UCSD-AML1 (cell line): ENCODE data around the gene TLN1.

ENCODE experiments used
- DNase-seq: peaks from one replicate; lab custom pipeline; 2025; ENCODE audit not compliant: unreplicated experiment; lab: John Stamatoyannopoulos, UW

The TLN1 gene

DNA sequence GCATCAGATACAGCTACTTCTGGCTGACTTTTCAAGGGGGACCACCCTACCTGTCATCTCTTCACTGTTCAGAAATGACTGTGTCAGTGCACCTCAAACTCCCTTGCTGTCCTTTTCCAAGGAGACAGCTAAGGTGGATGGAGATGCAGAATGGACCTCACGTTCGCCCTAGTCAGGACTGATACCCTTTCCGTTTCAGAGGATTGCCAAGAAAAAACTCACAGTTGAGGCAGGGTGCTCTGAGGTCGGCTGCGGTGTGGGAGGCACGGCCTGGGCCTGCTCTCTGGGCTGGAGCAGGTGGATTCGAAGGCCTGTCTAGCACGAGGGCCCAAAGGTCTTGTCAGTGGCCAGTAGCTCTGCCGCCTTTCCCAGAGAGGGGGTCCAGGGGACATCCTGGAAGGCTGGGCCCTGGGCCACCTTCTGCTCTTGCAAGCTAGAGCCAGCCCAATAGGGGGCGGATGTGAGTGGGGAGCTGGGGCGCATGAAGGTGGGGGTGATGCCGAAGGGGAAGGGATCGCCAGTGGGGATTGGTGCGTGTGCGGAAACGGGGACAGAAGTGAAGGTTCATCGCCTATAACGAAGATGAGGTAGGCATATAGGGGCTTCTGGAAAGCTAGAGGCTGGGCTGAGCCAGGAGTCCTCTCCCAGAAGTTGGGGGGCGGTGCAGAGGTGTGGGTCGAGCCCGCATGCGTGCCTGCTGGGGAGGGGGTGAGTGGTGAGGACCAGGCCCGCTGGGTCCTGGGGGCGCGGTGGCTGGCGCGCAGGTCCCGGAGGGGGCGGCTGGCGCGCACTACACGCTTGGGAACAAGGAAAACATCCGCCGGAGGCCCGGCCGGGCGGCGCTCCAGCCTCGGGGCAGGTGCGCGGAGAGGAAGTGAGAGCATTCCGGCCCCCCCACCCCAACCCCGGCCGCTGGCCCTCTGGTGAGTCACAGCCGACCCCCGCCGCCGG, 24.6 kb upstream of the TLN1 start:
- peak; percentile 79 for DNase-seq

DNA sequence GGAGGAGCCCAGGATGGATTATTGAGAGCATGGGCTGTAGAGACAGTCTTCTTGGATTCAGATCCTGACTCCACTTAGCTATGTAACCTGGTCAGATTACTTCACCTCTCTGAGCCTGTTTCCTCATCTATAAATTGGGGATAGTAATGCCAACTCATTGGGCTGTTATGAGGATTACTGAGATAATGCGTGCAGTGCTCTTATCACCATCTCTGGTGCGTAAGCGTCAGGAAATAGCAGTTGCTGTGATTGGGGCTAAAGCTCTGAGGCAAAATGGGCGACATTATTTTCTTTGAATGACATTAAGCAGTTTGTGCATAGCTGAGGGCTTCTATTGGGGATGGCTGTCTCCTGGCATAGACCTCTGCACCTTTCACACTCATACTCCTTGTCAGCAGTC, 23.1 kb upstream of the TLN1 start:
- DNase-seq = no peak

DNA sequence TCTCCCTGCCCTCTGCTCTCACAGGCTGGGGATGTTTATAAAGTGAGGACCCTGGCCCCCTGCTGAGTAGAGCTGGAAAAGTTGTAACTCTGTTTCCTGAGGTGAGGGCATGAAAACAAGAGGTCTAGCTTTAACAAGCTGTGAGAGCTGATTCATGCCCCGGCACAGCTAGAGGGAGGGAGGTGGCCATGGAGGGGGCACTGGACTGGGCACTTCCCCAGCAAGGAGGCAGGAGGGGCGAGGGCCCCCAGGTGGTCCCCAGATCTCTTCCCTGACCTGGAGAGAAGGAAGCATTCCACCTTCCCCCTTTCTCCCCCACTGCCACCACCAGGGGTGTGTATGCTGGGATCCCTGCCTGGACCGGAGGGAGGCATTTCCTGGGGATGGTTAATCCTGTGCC, 22.3 kb upstream of the TLN1 start, which contains the start of gene MSMP:
Gene MSMP (minus strand): TSS at position 13 of the 400 bp plus-strand sequence. CDS start 147 bp downstream, outside the sequence.
- no peak for DNase-seq

DNA sequence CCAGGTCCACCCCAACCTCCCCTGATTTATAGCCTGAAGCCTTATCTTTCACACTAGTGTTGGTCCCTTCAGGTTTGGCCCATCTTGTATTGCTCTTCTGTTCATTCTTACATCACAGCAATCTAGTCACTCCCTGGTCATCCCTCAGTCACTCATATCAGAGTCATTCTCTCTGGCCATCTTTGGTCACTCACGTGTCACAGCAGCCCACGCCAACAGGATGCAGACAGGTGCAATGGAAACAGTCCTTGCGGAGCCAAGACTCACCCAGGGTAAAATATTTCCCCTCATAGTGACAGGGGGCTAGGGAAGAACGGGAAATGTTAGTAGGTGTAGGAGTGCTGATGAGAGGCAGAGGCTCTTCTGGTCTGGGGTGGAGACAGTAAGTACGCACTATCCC, 21.5 kb upstream of the TLN1 start:
- DNase-seq = no peak

DNA sequence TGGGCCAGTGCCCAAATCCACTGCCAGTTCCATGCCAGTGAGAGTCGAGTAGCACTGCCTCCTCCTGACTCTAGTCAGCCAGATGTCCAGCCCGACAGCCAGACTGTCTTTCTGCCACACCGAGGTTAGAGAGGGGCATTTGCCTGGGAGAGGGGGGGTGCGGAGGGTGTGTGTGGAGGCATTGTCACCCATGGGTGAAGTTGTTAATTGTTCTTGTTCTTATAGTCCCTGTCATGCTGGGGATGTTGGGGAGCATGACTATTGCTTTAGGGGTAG, 18.2 kb upstream of the TLN1 start:
- DNase-seq = no peak

DNA sequence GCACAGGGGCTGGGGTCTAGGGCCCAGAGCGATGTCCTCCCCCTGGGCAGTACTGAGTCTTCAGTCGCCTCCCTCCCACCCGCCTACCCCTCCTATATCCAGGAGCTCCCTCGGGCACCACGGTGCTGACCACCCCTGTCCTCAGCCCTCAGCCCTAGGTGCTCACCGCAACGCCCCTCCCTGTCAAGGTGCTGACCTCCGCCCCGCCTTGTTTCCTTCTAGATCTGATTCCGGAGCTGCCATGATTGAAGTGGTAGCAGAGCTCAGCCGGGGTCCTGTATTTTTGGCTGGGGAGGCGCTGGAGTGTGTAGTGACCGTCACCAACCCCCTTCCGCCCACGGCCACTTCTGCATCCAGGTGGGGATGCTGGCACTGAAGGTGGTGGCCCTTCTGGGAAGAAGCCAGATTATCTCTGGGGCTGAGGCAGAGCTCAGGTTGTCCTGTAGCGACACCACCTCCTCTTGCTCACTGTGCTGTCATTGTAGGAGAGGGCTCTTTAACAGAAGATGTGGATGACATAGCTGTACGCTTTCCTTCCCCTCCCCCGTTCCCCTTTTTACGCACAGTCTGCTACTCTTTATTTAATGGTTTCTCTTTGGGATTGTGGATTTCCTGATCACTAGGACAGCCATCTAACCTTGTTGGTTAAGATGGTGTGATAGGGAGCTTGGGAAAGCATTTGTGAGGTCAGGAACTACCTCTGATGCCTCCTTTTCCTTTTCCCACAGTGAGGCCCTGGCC, 17.7 kb upstream of the TLN1 start:
- DNase-seq = peak; percentile 52

DNA sequence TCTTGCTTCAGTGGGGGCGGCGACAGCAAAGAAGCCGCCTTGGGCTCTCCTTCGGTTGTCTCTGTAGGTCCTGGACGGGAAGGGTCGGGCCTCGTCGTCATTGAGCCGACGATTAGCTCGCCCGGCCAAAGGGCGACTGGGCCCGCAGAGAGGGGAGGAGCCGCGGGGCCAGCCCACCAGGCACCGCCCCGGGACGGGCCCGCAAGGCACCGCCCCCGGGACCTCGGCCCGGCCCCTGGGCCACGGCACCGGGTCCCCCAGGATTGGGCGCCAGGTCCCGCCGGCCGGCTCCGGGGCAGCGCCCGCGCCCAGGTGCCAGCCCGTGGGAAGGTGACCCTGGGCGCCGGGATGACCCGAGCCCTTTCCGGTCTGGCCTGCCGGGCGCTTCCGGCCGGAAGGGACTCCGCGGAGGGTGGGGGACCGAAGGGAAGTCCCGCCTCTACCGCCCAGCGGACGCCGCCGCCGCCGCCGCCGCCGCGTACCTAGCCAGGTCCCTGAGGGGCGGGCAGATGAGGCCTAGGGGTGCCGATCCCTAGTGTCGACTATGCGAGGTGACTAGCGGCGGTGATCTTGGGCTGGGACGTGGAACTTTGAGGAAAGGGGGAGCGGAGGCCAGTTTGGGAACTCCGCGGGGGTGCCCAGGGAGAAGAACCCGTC, 17.0 kb upstream of the TLN1 start, which contains the start of the genes GBA2 and RGP1:
Gene GBA2 (minus strand): TSS at position 371 of the 657 bp plus-strand sequence. CDS start 524 bp downstream, outside the sequence.
Gene RGP1 (plus strand): TSS at position 430 of the 657 bp plus-strand sequence. CDS start 469 bp downstream, outside the sequence.
- DNase-seq = peak; percentile 87

DNA sequence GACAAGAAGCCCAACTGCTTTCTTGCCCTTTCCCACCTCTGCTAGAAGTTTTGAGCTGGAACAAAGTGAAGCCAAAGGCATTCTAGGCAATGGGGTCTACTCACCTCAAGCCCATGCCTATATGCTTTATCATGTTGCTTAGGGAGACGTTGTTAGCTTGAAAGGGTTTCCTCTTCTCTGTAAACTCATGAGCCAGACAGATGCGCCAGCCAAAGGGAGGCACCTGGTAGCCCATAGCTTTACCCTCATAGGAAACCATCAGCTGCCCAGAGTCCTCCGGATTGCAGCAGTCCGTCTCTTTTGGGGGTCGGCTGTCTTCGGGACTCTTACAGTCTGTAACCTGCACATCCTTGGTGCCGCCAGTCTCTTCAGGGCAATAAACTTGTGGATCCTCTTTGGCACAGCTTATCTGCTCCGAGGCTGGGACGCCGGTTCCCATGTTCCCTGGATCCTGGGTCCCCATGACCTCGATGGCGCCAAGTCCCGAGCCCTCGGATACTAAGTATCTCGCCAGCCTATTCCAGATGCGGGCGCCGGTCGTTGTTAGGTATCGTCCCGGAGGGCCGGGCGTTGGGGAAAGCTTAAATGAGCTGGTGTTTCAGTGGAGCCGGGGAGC, 16.4 kb upstream of the TLN1 start:
- DNase-seq = no peak

DNA sequence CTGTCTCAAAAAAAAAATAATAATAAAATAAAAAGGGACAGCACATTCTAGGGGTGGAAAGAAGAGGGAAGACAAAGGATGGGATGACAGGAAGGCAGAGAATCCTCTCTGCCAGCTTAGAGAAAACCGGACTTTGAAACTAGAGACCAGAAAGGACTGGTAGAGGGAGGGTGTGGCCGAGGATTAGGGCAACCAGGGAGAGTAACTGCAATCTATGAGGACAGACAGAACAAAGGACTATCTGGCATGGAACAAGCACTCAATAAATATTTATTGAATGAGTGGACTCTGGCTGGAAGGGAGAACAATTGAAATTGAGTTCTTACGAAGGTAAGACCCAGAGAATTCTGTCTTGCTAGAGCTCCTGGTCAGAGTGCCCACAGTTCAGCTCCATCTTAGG, 14.6 kb upstream of the TLN1 start:
- no peak for DNase-seq

DNA sequence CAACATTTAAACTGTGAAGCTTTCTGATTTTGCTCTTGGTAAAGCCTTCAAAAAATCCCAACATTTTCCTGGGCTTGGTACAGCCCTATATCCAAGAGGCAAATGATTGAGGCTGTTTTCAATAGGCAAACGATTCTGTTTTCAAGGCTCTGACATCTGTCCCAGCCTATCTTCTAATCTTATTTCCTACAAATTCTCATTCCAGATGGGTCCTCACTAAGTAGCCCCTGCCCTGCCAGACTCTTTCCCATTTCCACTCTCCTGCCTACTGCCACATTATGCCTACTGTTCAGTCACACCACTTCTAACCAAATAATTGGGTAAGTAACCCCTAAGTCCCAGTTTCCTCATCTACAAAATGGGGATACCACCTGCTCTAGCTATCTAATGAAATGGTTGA, 13.6 kb upstream of the TLN1 start:
- no peak for DNase-seq

DNA sequence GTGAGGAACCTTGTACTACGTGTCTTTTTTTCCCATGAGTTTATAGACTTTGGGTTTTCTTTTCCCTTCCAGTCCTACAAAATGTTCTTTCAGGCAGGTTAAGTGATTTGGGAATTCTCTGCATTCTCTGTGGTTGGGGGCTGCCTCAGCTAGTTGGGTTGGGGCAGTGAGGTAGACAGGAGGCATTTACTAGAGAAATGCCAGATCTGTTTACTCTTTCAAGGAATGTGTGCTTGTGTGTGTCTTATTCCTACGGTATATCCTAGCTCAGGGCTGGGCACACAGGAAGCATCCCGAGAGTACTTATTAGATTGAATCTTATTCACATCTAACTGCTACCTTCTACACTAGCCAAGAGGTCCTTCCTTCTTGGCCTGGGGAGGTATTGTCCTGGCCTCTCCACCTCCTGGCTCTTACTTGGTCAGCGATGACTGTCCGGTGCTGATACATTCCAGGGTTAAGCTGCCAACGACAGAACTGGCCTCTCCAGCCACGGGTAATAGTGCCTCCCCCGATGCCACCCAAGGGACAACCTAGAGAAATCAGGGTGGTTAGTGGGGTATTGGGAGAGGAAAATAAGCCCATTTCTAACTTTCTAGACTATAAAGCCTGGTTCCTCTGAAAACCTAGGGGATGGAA, 12.0 kb upstream of the TLN1 start:
- DNase-seq = no peak

DNA sequence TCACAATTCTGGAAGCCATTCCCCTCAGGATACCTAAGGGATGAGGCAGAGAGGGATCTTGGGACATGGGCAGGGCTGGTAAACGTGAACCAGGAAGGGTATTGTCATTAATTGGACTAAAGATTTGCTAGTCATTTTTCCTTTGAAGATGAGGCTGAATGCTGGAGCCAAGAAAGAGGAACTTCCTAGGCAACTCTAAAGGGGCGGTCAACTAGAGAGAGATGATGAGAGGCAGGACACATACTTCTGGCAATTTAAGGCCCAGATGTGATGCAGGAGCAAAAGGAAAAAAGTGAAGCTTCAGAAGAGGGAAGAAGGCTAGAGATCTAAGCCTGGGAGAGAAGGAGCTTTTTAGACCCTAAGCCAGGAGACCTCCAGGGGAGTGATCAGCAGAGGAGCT, 11.5 kb upstream of the TLN1 start:
- DNase-seq = no peak

DNA sequence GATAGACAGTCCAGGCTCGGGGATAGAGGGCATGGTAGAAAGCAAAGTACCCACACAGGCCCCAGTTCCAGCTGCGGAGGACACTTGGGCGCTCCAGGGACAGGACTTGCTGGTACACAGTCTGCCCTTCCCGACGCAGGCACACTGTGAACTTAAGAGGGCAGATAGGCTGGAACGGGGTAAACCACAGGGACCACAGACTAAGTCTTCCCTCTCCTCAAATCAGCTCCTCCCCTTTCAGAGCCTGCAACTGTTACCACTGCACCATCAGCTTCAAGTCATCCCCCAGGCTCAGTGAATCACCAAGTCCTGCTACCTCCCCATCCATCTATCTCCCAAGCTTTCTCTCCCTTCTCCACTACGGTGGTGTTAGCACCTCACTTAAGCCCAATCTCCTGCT, 9.7 kb upstream of the TLN1 start:
- no peak for DNase-seq

DNA sequence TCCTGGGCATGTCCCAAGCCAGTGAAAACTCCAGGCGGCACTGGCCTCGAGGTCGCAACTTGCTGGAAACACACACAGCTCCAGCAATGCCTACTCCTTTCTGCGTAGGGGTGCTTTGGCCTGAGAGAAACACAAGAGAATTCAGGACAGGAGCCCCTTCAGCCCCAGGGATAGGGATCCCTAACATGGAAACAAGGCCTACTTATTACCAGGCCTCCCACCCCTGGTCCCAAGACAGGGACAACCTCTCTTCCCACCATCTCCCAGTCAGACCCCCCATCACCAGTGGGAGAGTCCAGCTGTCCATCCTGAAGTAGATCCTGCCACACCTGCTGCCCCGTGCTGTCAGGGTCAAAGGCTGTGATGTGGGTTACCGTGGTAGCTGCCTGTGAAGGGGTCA, 8.2 kb upstream of the TLN1 start:
- DNase-seq = no peak

DNA sequence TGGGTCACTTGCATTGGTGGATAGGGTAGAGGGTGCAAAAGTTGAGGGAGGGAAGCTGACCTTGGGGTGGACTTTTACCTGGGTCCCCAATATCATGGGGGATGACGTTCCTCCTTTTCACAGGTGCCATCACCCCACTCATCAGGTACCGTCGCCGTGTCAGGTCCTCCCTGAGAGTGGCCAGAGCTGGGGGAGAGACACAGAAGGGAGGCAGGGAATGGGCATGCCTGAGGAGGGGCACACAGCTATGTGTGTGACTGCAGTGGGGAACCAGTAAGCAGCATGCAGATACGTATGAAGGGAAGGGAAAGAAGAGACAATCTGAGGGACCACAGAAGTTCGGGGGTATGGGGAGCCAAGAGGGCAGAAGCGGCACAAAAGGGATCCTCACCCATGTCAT, 6.9 kb upstream of the TLN1 start:
- no peak for DNase-seq

DNA sequence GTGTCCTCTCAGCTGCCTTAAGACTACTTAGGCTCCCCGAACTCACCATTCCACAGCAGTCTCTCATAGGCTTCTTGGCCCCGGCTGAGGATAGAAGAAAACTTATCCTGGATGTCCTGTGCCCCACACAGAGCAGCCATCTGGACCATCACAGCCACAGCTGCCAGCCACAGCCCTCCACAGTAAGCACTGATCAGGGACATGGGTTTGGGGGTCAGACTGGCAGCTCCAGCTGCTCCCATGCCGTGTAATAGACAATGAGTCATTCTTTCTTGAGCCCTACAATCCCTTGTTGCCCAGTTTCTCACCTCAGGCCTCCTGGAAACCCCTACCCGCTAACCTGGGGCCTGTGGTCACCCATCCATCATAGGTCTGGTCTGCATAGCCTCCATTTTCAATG, 6.2 kb upstream of the TLN1 start:
- DNase-seq = no peak

DNA sequence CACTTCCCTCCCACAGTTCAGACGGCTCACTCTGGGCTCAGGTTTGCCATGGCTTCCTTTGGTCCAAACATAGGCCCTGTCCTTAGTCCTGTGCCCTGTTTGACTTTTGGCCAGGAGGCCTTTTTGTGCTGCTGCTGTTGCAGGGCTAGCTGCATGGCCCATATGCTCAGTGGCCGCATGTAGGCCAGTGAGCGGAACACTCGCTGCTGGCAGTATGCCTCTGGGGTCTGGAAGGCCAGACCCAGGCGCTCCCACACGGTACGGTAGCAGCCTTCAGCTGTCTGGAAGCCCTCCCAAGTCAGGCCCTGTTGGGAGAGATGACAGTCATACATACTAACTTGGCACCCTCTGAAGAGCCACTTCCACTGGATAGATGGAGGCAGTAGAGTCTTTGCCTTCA, 5.1 kb upstream of the TLN1 start:
- DNase-seq = no peak

DNA sequence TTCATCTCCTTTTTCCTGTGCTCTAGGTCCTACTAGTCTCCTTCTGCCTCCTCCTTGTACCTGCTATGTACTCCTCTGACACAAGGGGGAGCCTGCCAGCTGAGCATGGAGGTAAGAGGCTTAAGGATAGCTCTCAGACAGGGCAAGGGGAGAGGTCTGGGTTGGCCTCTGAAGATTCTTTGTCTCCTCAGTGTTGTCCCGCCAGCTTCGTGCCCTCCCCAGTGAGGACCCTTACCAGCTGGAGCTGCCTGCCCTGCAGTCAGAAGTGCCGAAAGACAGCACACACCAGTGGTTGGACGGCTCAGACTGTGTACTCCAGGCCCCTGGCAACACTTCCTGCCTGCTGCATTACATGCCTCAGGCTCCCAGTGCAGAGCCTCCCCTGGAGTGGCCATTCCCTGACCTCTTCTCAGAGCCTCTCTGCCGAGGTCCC, 4.2 kb upstream of the TLN1 start:
- peak; percentile 65 for DNase-seq

DNA sequence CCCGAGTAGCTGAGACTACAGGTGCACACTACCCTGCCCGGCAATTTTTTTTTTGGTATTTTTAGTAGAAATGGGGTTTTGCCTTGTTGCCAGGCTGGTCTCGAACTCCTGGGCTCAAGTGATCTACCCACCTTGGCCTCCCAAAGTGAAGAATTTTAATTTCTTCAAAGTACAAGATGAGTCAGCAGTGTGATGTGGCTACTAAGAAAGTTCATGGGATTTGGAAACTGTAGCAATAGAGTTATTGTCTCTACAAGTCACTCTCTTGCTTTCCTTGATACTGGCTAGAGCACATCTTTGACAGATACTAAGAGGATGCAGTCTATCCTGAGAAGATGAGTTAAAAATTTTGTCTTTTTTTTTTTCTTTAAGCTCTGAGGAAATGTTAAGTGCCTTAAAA, 2.1 kb upstream of the TLN1 start:
- no peak for DNase-seq

DNA sequence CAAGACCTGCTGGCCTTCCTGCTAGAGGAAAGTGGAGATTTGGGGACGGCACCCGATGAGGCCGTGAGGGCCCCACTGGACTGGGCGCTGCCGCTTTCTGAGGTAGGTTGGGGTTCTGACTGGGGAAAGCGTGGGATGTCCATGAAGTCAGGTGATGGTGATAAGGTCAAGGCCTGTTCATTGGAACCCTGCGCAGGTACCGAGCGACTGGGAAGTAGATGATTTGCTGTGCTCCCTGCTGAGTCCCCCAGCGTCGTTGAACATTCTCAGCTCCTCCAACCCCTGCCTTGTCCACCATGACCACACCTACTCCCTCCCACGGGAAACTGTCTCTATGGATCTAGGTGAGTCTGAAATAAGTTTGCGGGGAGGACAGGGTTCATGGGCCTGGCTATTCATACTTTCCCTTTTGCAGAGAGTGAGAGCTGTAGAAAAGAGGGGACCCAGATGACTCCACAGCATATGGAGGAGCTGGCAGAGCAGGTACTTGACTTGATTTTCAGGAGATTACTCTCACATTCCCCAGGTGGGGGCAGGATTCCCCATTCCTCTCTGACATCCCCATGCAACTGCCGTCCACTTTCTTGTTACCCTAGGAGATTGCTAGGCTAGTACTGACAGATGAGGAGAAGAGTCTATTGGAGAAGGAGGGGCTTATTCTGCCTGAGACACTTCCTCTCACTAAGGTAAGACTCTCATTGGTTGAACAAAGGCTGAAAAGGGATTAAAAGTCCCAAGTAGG, 976 bp upstream of the TLN1 start:
- DNase-seq = peak; percentile 52
